CD4-positive, alpha-beta T cell treated with Interleukin-17A for 1 hour (primary cell): Measurements from ENCODE around the gene FAM53B.

Experiments
- DNase-seq: peaks from one replicate; pipeline ENCODE4 v3.0.0-alpha.2; 2020

Gene FAM53B

GRCh38 chr10:124694481-124695220 lies 49.5 kb downstream of the FAM53B start:
- peak; percentile 46 for DNase-seq

DNA sequence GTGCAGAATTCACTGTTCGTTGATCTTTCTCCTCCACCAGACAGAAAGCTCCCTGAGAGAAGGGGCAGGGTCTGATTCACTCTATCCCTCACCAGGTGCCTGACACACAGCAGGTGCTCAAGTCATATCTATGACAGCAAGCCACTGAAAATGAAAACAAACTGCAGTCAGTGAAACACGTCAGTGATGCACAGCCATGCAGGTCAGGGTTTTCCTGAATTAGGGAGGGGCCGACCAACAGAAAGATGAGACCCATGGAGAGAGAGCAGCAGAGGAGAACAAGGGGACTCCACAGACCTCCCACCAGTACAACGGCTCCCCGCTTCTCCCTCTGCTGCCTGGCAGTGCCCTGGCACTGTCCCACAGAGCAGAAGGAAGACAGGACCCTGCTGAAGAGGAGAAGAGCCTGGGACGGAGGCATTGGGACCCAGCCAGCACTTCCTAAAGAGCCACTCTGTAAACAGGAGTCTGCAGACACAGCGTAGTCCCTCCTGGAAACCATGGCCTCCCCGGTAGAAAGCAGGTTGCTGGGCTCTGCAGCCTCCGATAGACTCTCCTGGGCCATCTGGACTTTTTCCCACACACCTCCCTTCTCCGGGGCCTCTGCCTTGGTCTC lies 50.3 kb downstream of the FAM53B start:
- DNase-seq: peak; percentile 52

GRCh38 chr10:124693396-124693795 lies 50.8 kb downstream of the FAM53B start:
- DNase-seq: no peak

- no peak for DNase-seq
Observed at GRCh38 chr10:124692100-124692446, 52.1 kb downstream of the FAM53B start.

DNA sequence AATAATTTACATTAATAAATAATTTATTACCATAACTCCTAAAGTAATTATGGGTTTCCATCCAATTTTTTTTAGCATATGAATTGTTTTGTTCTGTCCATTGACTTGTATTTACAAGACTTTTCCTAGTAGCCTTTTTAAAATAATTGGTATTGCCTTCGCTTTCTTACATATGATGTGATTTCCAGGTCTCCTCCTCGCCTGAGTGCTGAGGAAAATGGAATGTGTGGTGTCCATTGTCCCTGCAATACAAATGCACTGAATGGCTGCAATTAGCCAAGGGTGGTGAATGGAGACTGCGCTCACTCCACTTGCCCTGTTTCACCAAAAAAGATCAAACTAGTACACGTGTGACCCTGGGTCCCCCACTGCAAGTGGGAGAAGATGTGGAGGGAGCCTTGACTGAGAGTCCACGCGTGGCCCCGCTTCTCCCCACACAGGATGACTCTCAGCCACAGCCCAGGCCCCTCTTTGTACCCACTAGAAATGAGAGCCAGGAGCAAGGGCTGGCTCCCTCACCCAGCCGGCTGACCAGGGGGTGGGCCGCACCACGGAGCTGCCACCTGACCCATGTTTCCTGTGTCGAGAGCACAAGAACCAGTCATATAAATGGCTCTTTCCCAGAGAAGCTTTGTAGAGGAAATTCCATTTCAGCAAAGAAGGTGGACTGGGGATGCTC lies 52.6 kb downstream of the FAM53B start:
- DNase-seq: no peak

DNA sequence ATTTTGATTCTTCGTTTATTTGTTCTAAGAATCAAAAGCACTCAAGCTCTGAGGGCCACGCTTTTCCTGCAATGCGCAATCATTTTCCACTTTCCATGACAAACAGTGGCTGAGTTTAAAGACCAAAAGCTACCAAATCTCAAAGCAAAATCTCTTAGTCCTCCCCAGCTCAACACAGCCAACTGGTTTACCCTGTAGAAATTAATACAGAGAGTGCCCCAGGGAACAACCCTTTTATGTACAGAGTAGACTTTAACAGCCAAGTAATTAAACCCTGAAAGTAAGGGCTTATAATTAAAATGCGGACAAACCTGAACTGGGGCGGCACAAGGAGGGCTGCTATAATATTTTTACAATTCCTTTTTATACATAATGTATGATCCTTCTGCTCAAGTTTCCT lies 53.2 kb downstream of the FAM53B start:
- DNase-seq: no peak

GRCh38 chr10:124689911-124690498 lies 54.2 kb downstream of the FAM53B start:
- DNase-seq: no peak

DNA sequence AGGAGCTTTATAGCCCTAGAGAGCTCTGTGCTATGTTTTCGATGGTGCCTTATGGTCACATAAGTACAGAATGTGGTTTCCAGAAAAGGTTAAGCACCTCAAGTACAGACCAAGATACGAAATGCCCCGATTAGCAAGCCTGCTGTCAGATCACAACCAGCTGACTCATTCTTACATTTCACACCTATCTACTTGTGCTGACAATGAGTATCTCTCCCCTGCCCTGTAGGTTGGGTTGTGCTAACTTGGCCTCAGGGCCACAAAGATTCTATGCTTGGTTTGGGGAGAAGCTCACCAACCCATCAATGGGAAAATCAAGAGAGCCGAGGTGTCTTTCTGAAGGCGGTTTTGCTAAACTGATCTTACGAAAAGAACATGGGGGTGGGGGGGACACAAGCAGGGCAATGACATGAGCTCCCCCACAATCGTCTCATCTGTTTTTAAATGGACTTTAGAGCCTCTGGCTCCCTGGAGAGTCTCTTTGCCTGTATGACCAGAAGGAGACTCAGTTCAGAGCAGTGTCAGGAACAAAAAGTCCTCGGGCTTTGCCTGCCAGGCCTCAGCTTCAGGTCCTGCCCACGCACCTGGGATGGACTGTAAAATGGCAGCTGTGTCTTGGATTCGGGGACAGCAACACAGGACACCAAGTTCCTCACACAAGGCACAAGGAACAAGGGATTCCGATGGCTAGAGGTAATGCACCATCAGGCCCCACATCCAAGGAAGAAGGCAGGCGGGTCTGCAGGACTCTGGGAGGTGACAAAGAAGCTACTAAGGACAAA lies 55.1 kb downstream of the FAM53B start:
- DNase-seq: peak; percentile 81

- DNase-seq: no peak
Observed at GRCh38 chr10:124688386-124688785, 55.8 kb downstream of the FAM53B start.

GRCh38 chr10:124686707-124687376 lies 57.3 kb downstream of the FAM53B start:
- no peak for DNase-seq

- DNase-seq: no peak
Observed at GRCh38 chr10:124685261-124685660, 58.9 kb downstream of the FAM53B start.

- no peak for DNase-seq
Observed at GRCh38 chr10:124683814-124684213, 60.4 kb downstream of the FAM53B start.

DNA sequence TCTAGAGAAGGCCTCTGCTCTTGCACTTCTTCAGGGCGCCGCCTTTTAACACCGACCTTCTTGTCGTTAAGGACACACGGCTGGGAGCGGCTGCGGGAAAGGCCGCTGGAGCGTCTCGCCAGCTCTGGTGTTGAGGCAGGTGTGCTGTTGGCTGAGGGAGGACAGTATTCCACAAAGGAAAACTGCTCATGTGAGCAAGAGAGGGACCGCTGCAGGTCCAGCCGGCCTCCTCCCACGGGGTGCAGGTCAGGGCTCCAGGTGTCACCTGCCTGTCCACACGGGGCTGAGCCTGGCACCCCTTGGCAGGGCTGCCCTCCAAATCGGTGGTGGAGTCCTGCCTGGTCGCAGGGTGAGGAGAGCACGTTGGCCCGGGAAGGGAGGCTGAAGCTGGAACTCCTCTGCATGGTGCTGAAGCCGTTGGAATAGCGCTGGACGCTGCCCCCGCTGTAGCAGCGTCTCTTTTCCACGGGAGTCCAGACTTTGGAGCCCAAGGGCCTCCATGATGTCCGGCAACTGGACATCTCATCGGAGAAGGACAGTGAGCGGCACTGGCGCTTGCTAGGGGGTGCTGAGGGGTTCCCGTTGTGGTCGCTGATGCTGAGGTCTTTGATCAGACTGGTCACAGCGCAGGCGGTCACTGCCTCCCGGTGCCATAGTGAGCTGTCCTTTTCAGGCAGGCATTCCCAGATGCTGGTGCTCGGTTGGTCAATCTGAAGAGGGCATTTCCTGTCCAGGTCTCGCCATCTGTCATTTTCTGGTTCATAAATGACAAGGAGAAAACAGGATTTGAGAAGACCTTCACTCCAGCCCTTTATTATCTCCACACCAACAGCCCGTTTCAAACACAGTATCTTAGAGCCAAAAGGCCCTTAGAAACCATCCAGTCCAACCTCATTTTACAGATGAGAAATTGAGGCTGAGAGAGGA lies 62.3 kb downstream of the FAM53B start:
- DNase-seq: no peak

DNA sequence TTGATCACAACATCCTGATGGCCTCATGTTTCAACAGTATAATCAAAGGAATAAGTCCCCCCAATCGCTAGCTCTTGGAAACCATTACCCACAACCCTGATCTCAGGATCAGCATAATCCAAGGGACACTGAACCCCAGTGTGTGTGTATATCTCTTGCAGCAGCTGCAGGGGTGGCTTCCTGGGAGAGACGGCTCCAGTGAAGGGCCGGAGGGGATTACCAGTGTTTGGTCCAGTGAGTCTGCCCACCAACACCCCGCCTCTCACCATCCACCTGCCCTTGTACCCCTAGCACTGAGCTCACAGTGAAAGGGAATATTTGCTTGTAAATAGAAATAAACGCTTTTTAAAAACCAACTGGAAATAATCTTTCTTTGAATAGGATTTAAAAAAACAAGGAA lies 63.1 kb downstream of the FAM53B start:
- no peak for DNase-seq

DNA sequence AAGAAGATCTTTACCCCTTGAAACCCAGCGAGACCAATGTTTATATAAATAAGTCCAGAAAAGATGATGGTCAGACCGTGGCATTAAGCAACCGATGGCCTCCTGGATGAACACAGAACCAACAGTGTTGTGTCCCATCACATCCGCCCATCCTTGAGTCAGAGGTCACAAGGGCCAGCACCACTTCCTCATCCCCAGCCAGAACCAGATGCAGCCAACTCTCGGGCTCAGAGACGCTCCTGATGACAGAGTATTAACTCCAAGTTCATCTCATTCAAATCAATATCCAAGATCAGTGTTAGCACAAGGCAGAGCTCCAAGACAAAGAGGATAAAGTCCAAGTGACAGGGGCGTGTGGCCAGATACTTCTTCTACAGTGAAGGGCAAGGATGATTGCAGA lies 63.5 kb downstream of the FAM53B start:
- DNase-seq: no peak

DNA sequence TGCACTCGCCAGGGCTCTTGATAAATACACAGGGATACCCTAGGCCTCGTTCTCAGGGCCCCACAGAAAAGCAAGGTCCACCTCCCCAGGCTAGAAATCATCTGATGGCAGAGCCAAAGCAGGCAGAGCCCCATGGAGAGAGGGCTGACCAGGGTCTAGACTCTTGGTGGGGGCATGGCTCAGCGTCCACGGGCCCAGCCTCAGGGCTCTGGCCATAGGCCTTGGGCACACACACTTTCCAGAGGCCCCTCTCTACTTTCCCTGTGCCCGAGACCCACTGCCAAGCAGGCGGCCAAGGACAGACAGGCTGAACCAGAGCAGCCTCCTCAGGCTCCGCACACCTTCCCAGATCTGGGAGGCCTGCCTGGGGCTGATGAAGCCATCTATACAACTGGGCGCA lies 64.8 kb downstream of the FAM53B start:
- DNase-seq: no peak

GRCh38 chr10:124678557-124679240 lies 65.5 kb downstream of the FAM53B start:
- DNase-seq: peak; percentile 74

- no peak for DNase-seq
Observed at GRCh38 chr10:124677749-124678556, 66.2 kb downstream of the FAM53B start.

DNA sequence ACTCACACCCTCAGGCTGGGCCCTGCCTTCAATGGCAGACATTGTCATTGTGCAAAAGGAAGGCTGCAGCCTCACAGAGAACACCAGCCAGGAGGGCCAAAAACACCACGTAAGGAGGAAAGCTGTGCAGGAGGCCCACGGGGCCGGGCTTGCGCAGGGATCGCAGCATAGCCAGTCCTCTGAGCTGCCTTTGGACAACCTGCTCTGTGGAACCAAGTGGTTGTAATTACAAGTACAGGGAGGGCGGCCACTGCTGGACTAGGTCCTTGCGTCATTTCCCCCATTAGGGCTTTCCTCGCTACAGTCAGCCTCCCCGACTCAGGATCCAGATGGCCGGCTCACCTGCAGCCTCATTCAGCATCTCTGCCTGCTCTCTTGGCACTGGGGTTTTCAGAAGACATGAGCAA lies 66.9 kb downstream of the FAM53B start:
- DNase-seq: no peak
